OCI-LY7 (cell line): ENCODE data around the gene AFDN. TPM values are rescaled to one million over a fixed set of nuclear protein-coding genes. Genes with fewer than 3 reads are reported as not detected.

Source experiments
- BruUV-seq: library from RNA; stranded (reverse); fragments of 400-500 nt; replicated peaks from 2 replicates; lab custom pipeline; 2021; lab: Mats Ljungman, UMichigan
- CTCF ChIA-PET: fragments of 300-600 bp; sonication (Branson Sonifier 250); formaldehyde crosslinking; loops from one replicate; lab custom pipeline; 2022; ENCODE audit warnings: antibody characterized with exemption; ENCODE audit not compliant: unreplicated experiment; lab: Charles Lee
- POLR2A ChIA-PET: fragments of 300-600 bp; sonication (Branson Sonifier 250); formaldehyde crosslinking; loops from one replicate; lab custom pipeline; 2022; ENCODE audit warnings: antibody characterized with exemption; lab: Charles Lee
- DNase-seq: peaks from one replicate; pipeline ENCODE4 v3.0.0-alpha.2; 2015; ENCODE audit warnings: low spot score
- H2AFZ ChIP-seq: fragments of 200-600 bp; sonication (generic), shearing (Covaris generic); 2 replicates; pipeline ENCODE4 v1.6.1; 2014; ENCODE audit warnings: mild to moderate bottlenecking, antibody characterized with exemption, low read length, moderate library complexity
- H3K27ac ChIP-seq: fragments of 200-600 bp; sonication (generic); 2 replicates; pipeline ENCODE4 v1.5.1; 2014; ENCODE audit warnings: mixed run types, low read depth, mild to moderate bottlenecking, moderate library complexity, low read length, inconsistent platforms; ENCODE audit not compliant: poor library complexity, severe bottlenecking
- H3K36me3 ChIP-seq: fragments of 200-600 bp; sonication (generic); 2 replicates; pipeline ENCODE4 v1.6.1; 2014; ENCODE audit warnings: mild to moderate bottlenecking, antibody characterized with exemption, low read length, moderate library complexity, mixed read lengths; ENCODE audit not compliant: insufficient read depth
- H3K4me1 ChIP-seq: fragments of 200-600 bp; sonication (generic); 2 replicates; pipeline ENCODE4 v1.5.1; 2014; ENCODE audit warnings: mild to moderate bottlenecking, low read length; ENCODE audit not compliant: insufficient read depth, poor library complexity, severe bottlenecking
- H3K4me2 ChIP-seq: fragments of 200-600 bp; sonication (generic); 2 replicates; pipeline ENCODE4 v1.6.1; 2014; ENCODE audit warnings: mild to moderate bottlenecking, low read length
- H3K4me3 ChIP-seq: fragments of 200-600 bp; sonication (generic); 2 replicates; pipeline ENCODE4 v1.5.1; 2014; ENCODE audit warnings: mild to moderate bottlenecking, low read depth, low read length; ENCODE audit not compliant: poor library complexity, severe bottlenecking
- H3K79me2 ChIP-seq: fragments of 200-600 bp; sonication (generic); 2 replicates; pipeline ENCODE4 v1.6.1; 2016; ENCODE audit warnings: low read depth, mild to moderate bottlenecking, low read length, moderate library complexity, mixed read lengths; ENCODE audit not compliant: insufficient read depth
- H3K9me2 ChIP-seq: fragments of 200-600 bp; sonication (generic); 2 replicates; pipeline ENCODE4 v1.6.1; 2016; ENCODE audit warnings: mild to moderate bottlenecking, low read length, mixed read lengths; ENCODE audit not compliant: insufficient read depth
- H3K9me3 ChIP-seq: fragments of 200-600 bp; sonication (generic); 2 replicates; pipeline ENCODE4 v1.6.1; 2014; ENCODE audit warnings: mild to moderate bottlenecking, mixed run types, low read length, mixed read lengths
- H4K20me1 ChIP-seq: fragments of 200-600 bp; sonication (generic); 2 replicates; pipeline ENCODE4 v1.6.1; 2014; ENCODE audit warnings: mild to moderate bottlenecking, antibody characterized with exemption, low read length, moderate library complexity, mixed read lengths; ENCODE audit not compliant: insufficient read depth
- CTCF ChIP-seq: fragments of 200-600 bp; sonication (generic); conservative IDR thresholded peaks from 2 replicates; pipeline ENCODE4 v1.5.1; 2014; ENCODE audit warnings: mild to moderate bottlenecking, antibody characterized with exemption, low read length, moderate library complexity, mixed read lengths
- EZH2phosphoT487 ChIP-seq: fragments of 200-600 bp; sonication (generic); IDR thresholded peaks from 2 replicates; pipeline ENCODE4 v1.6.1; 2018; ENCODE audit warnings: low read depth, borderline replicate concordance, mild to moderate bottlenecking, mixed run types, antibody characterized with exemption, low read length, moderate library complexity, mixed read lengths
- intact Hi-C: fragments of 100-400 bp; cut with micrococcal nuclease; formaldehyde crosslinking; loops from one replicate; pipeline ENCODE4 v1.10.0; 2022; ENCODE audit not compliant: unreplicated experiment
- total RNA-seq, 2 experiments: library from RNA; depleted of rRNA in 1 of 2; stranded (reverse); fragments of >200 nt in 1 of 2; shearing (Covaris generic) in 1 of 2; gene quantifications; 2 replicates each; pipeline ENCODE4 v1.2.3, GENCODE V29; 2014 to 2022

The AFDN gene
- total RNA-seq, 2 experiments from 2014 or later, result 43.6 to 71.6 TPM

GRCh38 chr6:168013250-168013915 lies 186.7 kb downstream of the AFDN start:
- Histone ChIP-seq H3K9me3 (peaks cover 17% of the 10 kb centered on the region; the same call in 1 of the 2 replicates), H2AFZ (no peak overlapping the region), H3K36me3 (no peaks in the 10 kb centered on the region), H4K20me1 (no peaks in the 10 kb centered on the region), H3K27ac (no peak overlapping the region), H3K79me2 (no peaks in the 10 kb centered on the region), H3K4me3 (no peak overlapping the region), H3K4me2 (no peak overlapping the region), H3K9me2 (no peaks in the 10 kb centered on the region), H3K4me1 (no peaks in the 10 kb centered on the region)
- DNase-seq, result no peak
- TF ChIP-seq EZH2phosphoT487, result no peak
- TF ChIP-seq CTCF, result no peak
- ChIA-PET POLR2A (interaction anchor here (0.6 to 0.7 kb wide), 2 partner anchors 11 to 167 kb away, joined by 3 to 13 read pairs; no protein-coding TSS in a partner anchor), CTCF (no interaction called here)
- intact Hi-C loops, result no loop called here
- no TSS peak for BruUV-seq

GRCh38 chr6:168014428-168014827 lies 187.7 kb downstream of the AFDN start:
- no peak overlapping the region for H2AFZ ChIP-seq
- no peak overlapping the region for H3K4me3 ChIP-seq
- no peak overlapping the region for H3K27ac ChIP-seq
- H3K9me2 ChIP-seq, result no peaks in the 10 kb centered on the region
- BruUV-seq, result no TSS peak
- DNase-seq, result no peak
- no peaks in the 10 kb centered on the region for H3K36me3 ChIP-seq
- TF ChIP-seq CTCF (no peak), EZH2phosphoT487 (no peak)
- no peak overlapping the region for H3K4me2 ChIP-seq
- H3K9me3 ChIP-seq, result peaks cover 17% of the 10 kb centered on the region; the same call in 1 of the 2 replicates
- ChIA-PET CTCF (no interaction called here), POLR2A (no interaction called here)
- no peaks in the 10 kb centered on the region for H3K79me2 ChIP-seq
- H4K20me1 ChIP-seq, result no peaks in the 10 kb centered on the region
- H3K4me1 ChIP-seq, result no peaks in the 10 kb centered on the region
- intact Hi-C loops, result no loop called here

GRCh38 chr6:168015009-168015408 lies 188.3 kb downstream of the AFDN start:
- ChIA-PET POLR2A (no interaction called here), CTCF (no interaction called here)
- no peak overlapping the region for H2AFZ ChIP-seq
- DNase-seq, result no peak
- no peak overlapping the region for H3K4me3 ChIP-seq
- no peaks in the 10 kb centered on the region for H4K20me1 ChIP-seq
- no peaks in the 10 kb centered on the region for H3K4me1 ChIP-seq
- no peaks in the 10 kb centered on the region for H3K79me2 ChIP-seq
- H3K9me3 ChIP-seq, result peaks cover 17% of the 10 kb centered on the region; the same call in 1 of the 2 replicates
- intact Hi-C loops, result no loop called here
- H3K4me2 ChIP-seq, result no peak overlapping the region
- no peaks in the 10 kb centered on the region for H3K36me3 ChIP-seq
- TF ChIP-seq EZH2phosphoT487, result no peak
- TF ChIP-seq CTCF, result no peak
- H3K27ac ChIP-seq, result no peak overlapping the region
- H3K9me2 ChIP-seq, result no peaks in the 10 kb centered on the region
- no TSS peak for BruUV-seq
